GM12872 (cell line): ENCODE data around the gene HIBCH.

Source experiments
- TF ChIP-seq, protein P1 (sequence below): IDR thresholded peaks from 3 replicates; pipeline ENCODE4 v1.5.1; 2011; ENCODE audit warnings: low read depth, mild to moderate bottlenecking, low read length, moderate library complexity; ENCODE audit not compliant: insufficient read depth

Gene HIBCH

GRCh38 chr2:190313880-190314279, 5.7 kb downstream of the HIBCH start:
- TF ChIP-seq, protein P1, sequence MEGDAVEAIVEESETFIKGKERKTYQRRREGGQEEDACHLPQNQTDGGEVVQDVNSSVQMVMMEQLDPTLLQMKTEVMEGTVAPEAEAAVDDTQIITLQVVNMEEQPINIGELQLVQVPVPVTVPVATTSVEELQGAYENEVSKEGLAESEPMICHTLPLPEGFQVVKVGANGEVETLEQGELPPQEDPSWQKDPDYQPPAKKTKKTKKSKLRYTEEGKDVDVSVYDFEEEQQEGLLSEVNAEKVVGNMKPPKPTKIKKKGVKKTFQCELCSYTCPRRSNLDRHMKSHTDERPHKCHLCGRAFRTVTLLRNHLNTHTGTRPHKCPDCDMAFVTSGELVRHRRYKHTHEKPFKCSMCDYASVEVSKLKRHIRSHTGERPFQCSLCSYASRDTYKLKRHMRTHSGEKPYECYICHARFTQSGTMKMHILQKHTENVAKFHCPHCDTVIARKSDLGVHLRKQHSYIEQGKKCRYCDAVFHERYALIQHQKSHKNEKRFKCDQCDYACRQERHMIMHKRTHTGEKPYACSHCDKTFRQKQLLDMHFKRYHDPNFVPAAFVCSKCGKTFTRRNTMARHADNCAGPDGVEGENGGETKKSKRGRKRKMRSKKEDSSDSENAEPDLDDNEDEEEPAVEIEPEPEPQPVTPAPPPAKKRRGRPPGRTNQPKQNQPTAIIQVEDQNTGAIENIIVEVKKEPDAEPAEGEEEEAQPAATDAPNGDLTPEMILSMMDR = no peak

GRCh38 chr2:190311893-190312634, 7.6 kb downstream of the HIBCH start:
- TF ChIP-seq, protein P1 = no peak

DNA sequence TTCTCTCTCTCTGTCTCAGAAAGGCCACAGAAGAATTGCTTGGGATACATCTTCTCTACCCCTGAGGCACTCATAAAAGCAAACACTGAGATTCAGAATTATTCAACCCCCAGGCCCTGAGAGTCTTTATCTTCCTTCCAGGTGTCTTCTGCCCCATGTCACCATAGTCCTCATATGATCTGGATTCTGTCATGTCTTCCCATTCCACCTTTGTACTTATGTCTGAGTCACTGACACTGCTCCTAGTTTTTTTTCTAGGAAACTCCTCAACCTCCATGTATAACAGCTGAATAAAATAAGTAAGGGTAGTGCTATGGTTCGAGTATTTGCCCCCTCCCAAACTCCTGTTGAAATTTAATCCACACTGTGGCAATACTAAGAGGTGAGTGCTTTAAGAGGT, 11.6 kb downstream of the HIBCH start:
- TF ChIP-seq, protein P1 = no peak

DNA sequence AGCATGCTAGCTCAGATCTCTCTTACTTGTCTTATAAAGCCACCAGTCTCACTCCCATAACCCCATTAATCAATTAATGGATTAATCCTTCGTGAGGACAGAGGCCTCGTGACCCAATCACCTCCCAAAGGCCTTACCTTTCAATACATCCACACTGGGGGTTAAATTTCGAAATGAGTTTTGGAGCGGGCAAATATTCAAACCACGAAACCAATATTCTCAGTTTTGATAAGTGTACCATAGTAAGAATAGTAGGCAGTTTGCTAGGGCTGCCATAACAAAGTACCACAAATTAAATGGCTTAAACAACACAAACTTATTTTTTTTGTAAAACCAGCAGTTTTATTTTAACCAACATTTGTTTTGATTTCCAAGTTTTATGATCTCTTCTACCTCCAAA, 15.2 kb downstream of the HIBCH start:
- TF ChIP-seq, protein P1 = no peak

DNA sequence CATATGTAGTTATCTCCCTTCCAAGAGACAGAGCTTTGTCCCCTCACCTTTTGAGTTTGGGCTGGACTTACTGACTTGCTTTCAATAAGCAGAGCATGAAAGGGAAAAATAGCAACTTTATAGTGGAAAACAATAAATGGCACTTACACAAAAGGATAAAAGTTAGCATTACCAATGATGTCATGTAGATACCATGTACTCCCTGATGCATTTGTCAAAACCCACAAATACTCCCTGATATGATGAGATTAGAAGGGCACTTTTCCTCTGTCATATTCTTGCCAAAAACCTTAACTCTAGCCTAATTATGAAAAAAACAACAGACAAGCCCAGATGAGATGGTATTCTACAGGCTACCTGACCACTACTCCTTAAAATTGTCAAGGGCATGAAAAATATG, 16.0 kb downstream of the HIBCH start:
- TF ChIP-seq, protein P1 = no peak

GRCh38 chr2:190302052-190302451, 17.6 kb downstream of the HIBCH start:
- TF ChIP-seq, protein P1 = no peak

DNA sequence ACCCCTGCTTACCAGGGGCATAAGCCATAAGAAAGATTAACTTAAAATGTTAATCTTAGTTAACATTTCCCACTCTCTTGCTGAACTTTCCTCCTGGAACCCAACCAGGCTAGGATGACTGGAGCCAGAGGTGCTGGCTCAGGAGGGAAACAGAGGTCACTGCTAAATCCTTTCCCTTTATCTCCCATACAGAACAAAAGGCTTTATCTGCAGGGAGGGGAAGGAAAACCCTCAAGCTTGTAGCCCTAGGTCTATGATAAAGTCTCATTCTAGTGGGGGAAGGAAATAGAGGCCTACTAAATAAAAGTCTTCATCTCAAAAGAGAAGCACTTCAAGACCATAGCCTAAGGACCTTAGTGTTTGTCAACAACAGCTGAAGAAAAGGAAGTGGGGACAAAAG, 18.6 kb downstream of the HIBCH start:
- TF ChIP-seq, protein P1 = no peak
